Measurements from ENCODE around the gene ADGRD1.

Gene ADGRD1

GRCh38 chr12:131103669-131104462 is 150.2 kb downstream of the ADGRD1 start:
- peaks cover 10 to 13% of the 10 kb centered on the region in 2 donors for H3K4me1 ChIP-seq (ENCODE audit: control insufficient read depth in 1 of 2, insufficient read depth in 2 of 2, low read length in 2 of 2)
- H3K36me3 ChIP-seq (ENCODE audit: control insufficient read depth in 1 of 2, insufficient read depth in 2 of 2, low read length in 2 of 2), result no peaks in the 10 kb centered on the region
- H3K27ac ChIP-seq (ENCODE audit: low read depth, low read length), result no peak overlapping the region
- no peaks in the 10 kb centered on the region for H3K27me3 ChIP-seq (ENCODE audit: control insufficient read depth in 1 of 2, insufficient read depth in 2 of 2, low read length in 2 of 2)
- no peak overlapping the region for H3K4me3 ChIP-seq (ENCODE audit: low read depth in 1 of 2, low read length in 2 of 2)
- H3K9ac ChIP-seq (ENCODE audit: low read depth in 1 of 2, low read length in 2 of 2), result no peak overlapping the region
- no peaks in the 10 kb centered on the region for H3K9me3 ChIP-seq (ENCODE audit: control insufficient read depth in 1 of 2, low read length in 2 of 2)

GRCh38 chr12:131104463-131105350 is 151.0 kb downstream of the ADGRD1 start:
- Histone ChIP-seq H3K27me3 (ENCODE audit: control insufficient read depth in 1 of 2, insufficient read depth in 2 of 2, low read length in 2 of 2) (no peaks in the 10 kb centered on the region), H3K4me1 (ENCODE audit: control insufficient read depth in 1 of 2, insufficient read depth in 2 of 2, low read length in 2 of 2) (peaks cover 10 to 13% of the 10 kb centered on the region in 2 donors), H3K9ac (ENCODE audit: low read depth in 1 of 2, low read length in 2 of 2) (no peak overlapping the region), H3K36me3 (ENCODE audit: control insufficient read depth in 1 of 2, insufficient read depth in 2 of 2, low read length in 2 of 2) (no peaks in the 10 kb centered on the region), H3K9me3 (ENCODE audit: control insufficient read depth in 1 of 2, low read length in 2 of 2) (no peaks in the 10 kb centered on the region), H3K4me3 (ENCODE audit: low read depth in 1 of 2, low read length in 2 of 2) (no peak overlapping the region), H3K27ac (ENCODE audit: low read depth, low read length) (no peak overlapping the region)

DNA sequence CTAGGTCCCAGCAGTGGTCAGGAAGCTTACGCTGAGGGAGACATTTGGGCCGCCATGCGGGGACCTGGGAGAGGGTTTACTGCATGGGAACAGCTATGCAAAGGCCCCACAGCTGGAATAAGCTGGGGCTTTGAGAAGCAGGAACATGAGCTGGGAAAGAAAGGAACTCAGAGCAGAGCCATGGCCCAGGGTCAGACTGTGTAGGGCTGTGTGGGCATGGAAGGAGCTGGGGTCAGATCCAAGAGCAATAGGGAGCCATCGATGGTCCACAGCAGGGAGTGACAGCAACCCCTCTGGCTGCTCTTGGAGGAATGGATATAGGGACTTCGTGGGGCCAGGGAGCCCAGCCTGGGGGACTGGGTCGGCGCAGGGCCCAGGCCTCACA is 151.6 kb downstream of the ADGRD1 start:
- H3K4me3 ChIP-seq (ENCODE audit: low read depth in 1 of 2, low read length in 2 of 2), result no peak overlapping the region
- no peaks in the 10 kb centered on the region for H3K27me3 ChIP-seq (ENCODE audit: control insufficient read depth in 1 of 2, insufficient read depth in 2 of 2, low read length in 2 of 2)
- H3K4me1 ChIP-seq (ENCODE audit: control insufficient read depth in 1 of 2, insufficient read depth in 2 of 2, low read length in 2 of 2), result peaks cover 10 to 13% of the 10 kb centered on the region in 2 donors
- H3K9ac ChIP-seq (ENCODE audit: low read depth in 1 of 2, low read length in 2 of 2), result no peak overlapping the region
- no peaks in the 10 kb centered on the region for H3K9me3 ChIP-seq (ENCODE audit: control insufficient read depth in 1 of 2, low read length in 2 of 2)
- no peaks in the 10 kb centered on the region for H3K36me3 ChIP-seq (ENCODE audit: control insufficient read depth in 1 of 2, insufficient read depth in 2 of 2, low read length in 2 of 2)
- H3K27ac ChIP-seq (ENCODE audit: low read depth, low read length), result no peak overlapping the region

GRCh38 chr12:131105736-131106348 is 152.1 kb downstream of the ADGRD1 start:
- H3K27me3 ChIP-seq (ENCODE audit: control insufficient read depth in 1 of 2, insufficient read depth in 2 of 2, low read length in 2 of 2), result no peaks in the 10 kb centered on the region
- H3K36me3 ChIP-seq (ENCODE audit: control insufficient read depth in 1 of 2, insufficient read depth in 2 of 2, low read length in 2 of 2), result no peaks in the 10 kb centered on the region
- H3K27ac ChIP-seq (ENCODE audit: low read depth, low read length), result no peak overlapping the region
- no peaks in the 10 kb centered on the region for H3K9me3 ChIP-seq (ENCODE audit: control insufficient read depth in 1 of 2, low read length in 2 of 2)
- H3K4me1 ChIP-seq (ENCODE audit: control insufficient read depth in 1 of 2, insufficient read depth in 2 of 2, low read length in 2 of 2), result peaks cover 10 to 13% of the 10 kb centered on the region in 2 donors
- H3K9ac ChIP-seq (ENCODE audit: low read depth in 1 of 2, low read length in 2 of 2), result no peak overlapping the region
- H3K4me3 ChIP-seq (ENCODE audit: low read depth in 1 of 2, low read length in 2 of 2), result no peak overlapping the region

DNA sequence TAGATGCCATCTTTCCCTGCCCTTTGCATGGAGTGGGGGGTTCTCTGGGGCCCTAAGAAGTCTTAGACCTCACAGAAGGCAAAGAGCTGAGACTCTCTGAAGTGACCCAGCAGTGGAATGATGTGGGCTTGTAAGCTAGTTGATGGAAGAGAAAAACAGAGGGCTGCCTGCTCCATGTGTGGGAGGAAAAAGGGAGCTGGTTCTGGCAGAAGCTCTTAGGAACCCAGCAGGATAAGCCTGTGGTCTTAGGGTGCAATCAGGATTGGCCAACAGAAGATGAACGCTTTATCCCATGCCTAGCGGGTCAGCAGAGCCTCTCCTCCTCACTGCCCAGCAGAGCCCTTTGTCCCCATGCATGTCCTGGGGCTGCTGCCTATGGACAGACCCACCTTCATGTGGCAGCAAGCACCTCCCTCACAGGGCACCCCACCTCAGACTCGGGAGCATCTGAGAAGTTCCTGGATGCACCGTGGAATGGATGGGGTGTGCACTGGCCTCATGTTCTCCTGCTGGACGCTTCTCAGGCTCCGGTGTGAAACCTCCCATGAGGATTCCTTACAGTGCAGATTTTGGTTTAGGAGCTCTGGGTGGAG is 152.7 kb downstream of the ADGRD1 start:
- H3K4me3 ChIP-seq (ENCODE audit: low read depth in 1 of 2, low read length in 2 of 2), result no peak overlapping the region
- peaks cover 10 to 13% of the 10 kb centered on the region in 2 donors for H3K4me1 ChIP-seq (ENCODE audit: control insufficient read depth in 1 of 2, insufficient read depth in 2 of 2, low read length in 2 of 2)
- H3K27me3 ChIP-seq (ENCODE audit: control insufficient read depth in 1 of 2, insufficient read depth in 2 of 2, low read length in 2 of 2), result no peaks in the 10 kb centered on the region
- H3K27ac ChIP-seq (ENCODE audit: low read depth, low read length), result no peak overlapping the region
- H3K9ac ChIP-seq (ENCODE audit: low read depth in 1 of 2, low read length in 2 of 2), result no peak overlapping the region
- no peaks in the 10 kb centered on the region for H3K9me3 ChIP-seq (ENCODE audit: control insufficient read depth in 1 of 2, low read length in 2 of 2)
- H3K36me3 ChIP-seq (ENCODE audit: control insufficient read depth in 1 of 2, insufficient read depth in 2 of 2, low read length in 2 of 2), result no peaks in the 10 kb centered on the region

GRCh38 chr12:131108177-131108955 is 154.7 kb downstream of the ADGRD1 start:
- H3K4me3 ChIP-seq (ENCODE audit: low read depth in 1 of 2, low read length in 2 of 2), result no peak overlapping the region
- H3K27me3 ChIP-seq (ENCODE audit: control insufficient read depth in 1 of 2, insufficient read depth in 2 of 2, low read length in 2 of 2), result no peaks in the 10 kb centered on the region
- H3K36me3 ChIP-seq (ENCODE audit: control insufficient read depth in 1 of 2, insufficient read depth in 2 of 2, low read length in 2 of 2), result no peaks in the 10 kb centered on the region
- no peak overlapping the region for H3K9ac ChIP-seq (ENCODE audit: low read depth in 1 of 2, low read length in 2 of 2)
- H3K9me3 ChIP-seq (ENCODE audit: control insufficient read depth in 1 of 2, low read length in 2 of 2), result no peaks in the 10 kb centered on the region
- H3K4me1 ChIP-seq (ENCODE audit: control insufficient read depth in 1 of 2, insufficient read depth in 2 of 2, low read length in 2 of 2), result peaks cover 4 to 6% of the 10 kb centered on the region in 2 donors
- no peak overlapping the region for H3K27ac ChIP-seq (ENCODE audit: low read depth, low read length)

DNA sequence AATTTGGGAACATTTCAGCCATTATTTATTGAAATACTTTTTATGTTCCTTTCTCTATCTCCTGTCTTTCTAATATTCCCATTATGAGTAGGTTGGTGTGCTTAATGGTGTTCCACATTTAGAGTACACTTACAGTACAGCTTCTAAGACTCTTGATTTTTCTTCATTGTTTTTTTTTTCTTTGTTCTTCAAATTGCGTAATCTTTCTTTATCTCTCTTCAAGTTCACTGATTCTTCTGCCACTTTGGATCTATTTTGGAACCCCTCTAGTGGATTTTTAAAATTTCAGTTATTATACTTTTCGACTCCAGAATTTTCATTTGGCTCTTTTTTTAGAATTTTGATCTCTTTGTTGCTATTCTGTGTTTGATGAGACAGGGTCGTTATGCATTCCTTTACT is 157.7 kb downstream of the ADGRD1 start:
- no peak overlapping the region for H3K27ac ChIP-seq (ENCODE audit: low read depth, low read length)
- no peaks in the 10 kb centered on the region for H3K27me3 ChIP-seq (ENCODE audit: control insufficient read depth in 1 of 2, insufficient read depth in 2 of 2, low read length in 2 of 2)
- H3K4me3 ChIP-seq (ENCODE audit: low read depth in 1 of 2, low read length in 2 of 2), result no peak overlapping the region
- no peaks in the 10 kb centered on the region for H3K9me3 ChIP-seq (ENCODE audit: control insufficient read depth in 1 of 2, low read length in 2 of 2)
- H3K9ac ChIP-seq (ENCODE audit: low read depth in 1 of 2, low read length in 2 of 2), result no peak overlapping the region
- H3K4me1 ChIP-seq (ENCODE audit: control insufficient read depth in 1 of 2, insufficient read depth in 2 of 2, low read length in 2 of 2), result no peaks in the 10 kb centered on the region
- H3K36me3 ChIP-seq (ENCODE audit: control insufficient read depth in 1 of 2, insufficient read depth in 2 of 2, low read length in 2 of 2), result no peaks in the 10 kb centered on the region

GRCh38 chr12:131112021-131112420 is 158.3 kb downstream of the ADGRD1 start:
- Histone ChIP-seq H3K36me3 (ENCODE audit: control insufficient read depth in 1 of 2, insufficient read depth in 2 of 2, low read length in 2 of 2) (no peaks in the 10 kb centered on the region), H3K9ac (ENCODE audit: low read depth in 1 of 2, low read length in 2 of 2) (no peak overlapping the region), H3K27ac (ENCODE audit: low read depth, low read length) (no peak overlapping the region), H3K9me3 (ENCODE audit: control insufficient read depth in 1 of 2, low read length in 2 of 2) (no peaks in the 10 kb centered on the region), H3K4me3 (ENCODE audit: low read depth in 1 of 2, low read length in 2 of 2) (no peak overlapping the region), H3K27me3 (ENCODE audit: control insufficient read depth in 1 of 2, insufficient read depth in 2 of 2, low read length in 2 of 2) (no peaks in the 10 kb centered on the region), H3K4me1 (ENCODE audit: control insufficient read depth in 1 of 2, insufficient read depth in 2 of 2, low read length in 2 of 2) (no peaks in the 10 kb centered on the region)

DNA sequence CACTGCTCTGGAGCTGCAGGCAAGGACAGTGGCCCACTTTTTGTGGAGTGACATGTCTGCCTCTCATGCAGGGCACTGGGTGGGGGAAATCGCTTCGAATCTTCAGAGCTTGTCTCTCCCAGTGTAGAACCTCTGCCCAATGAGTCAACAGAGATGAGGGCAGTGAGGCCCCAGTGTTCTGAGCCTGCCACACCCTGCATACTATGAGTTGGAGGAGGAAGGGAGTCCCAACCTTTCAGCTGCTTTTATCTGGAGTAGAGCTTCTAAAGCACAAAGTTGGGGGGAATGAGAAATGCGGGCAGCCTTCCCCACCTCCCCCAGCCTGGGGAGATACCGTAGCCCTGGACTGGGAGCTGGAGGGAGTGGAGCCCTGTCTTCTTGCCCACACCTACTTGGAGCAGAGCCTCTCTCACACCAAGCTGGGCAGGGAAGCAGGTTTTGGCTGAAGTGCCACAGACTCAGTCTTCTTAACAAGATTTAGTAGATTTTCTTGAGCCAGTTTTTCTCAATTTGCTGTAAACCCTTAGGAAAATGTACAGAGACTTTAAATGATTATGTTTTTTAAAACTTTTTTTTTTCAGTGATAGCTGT is 159.1 kb downstream of the ADGRD1 start:
- Histone ChIP-seq H3K9ac (ENCODE audit: low read depth in 1 of 2, low read length in 2 of 2) (no peak overlapping the region), H3K27ac (ENCODE audit: low read depth, low read length) (no peak overlapping the region), H3K36me3 (ENCODE audit: control insufficient read depth in 1 of 2, insufficient read depth in 2 of 2, low read length in 2 of 2) (no peaks in the 10 kb centered on the region), H3K4me1 (ENCODE audit: control insufficient read depth in 1 of 2, insufficient read depth in 2 of 2, low read length in 2 of 2) (no peaks in the 10 kb centered on the region), H3K9me3 (ENCODE audit: control insufficient read depth in 1 of 2, low read length in 2 of 2) (no peaks in the 10 kb centered on the region), H3K27me3 (ENCODE audit: control insufficient read depth in 1 of 2, insufficient read depth in 2 of 2, low read length in 2 of 2) (no peaks in the 10 kb centered on the region), H3K4me3 (ENCODE audit: low read depth in 1 of 2, low read length in 2 of 2) (no peak overlapping the region)

Measured in duodenal mucosa (tissue), 2 donors.